GM12878 (cell line): ENCODE results near the gene GUCY2D.

Experiments used
- CTCF ChIP-seq, 3 experiments: IDR thresholded peaks in 2 of 3; conservative IDR thresholded peaks in 1 of 3; 2 replicates each; pipeline ENCODE4 v1.5.1; 2011; ENCODE audit warnings: low read depth in 3 of 3, low read length in 3 of 3, mild to moderate bottlenecking in 3 of 3, control low read depth in 2 of 3, moderate library complexity in 2 of 3, inconsistent platforms in 1 of 3, mixed read lengths in 1 of 3; ENCODE audit not compliant: control insufficient read depth in 2 of 3, insufficient read depth in 1 of 3; ENCODE audit errors: extremely low read depth in 1 of 3
- EZH2 ChIP-seq: IDR thresholded peaks from 2 replicates; pipeline ENCODE4 v1.6.1; 2012; ENCODE audit warnings: low read depth, mild to moderate bottlenecking, control low read depth, inconsistent platforms, low read length, borderline replicate concordance; ENCODE audit not compliant: control insufficient read depth
- PBX3 ChIP-seq: IDR thresholded peaks from 2 replicates; pipeline ENCODE4 v1.6.1; 2011; ENCODE audit warnings: mild to moderate bottlenecking, low read depth, low read length, moderate library complexity; ENCODE audit not compliant: insufficient replicate concordance
- TAF1 ChIP-seq: IDR thresholded peaks from 2 replicates; pipeline ENCODE4 v1.6.1; 2011; ENCODE audit warnings: mild to moderate bottlenecking, low read depth, low read length, borderline replicate concordance

GRCh38 chr17:8029121-8029520 lies 26.7 kb downstream of the GUCY2D start:
- TF ChIP-seq CTCF (IDR thresholded peaks at IDR 0.05 in 2 of 3, conservative IDR thresholded peaks at IDR 0.05 in 1 of 3; ENCODE audit: control insufficient read depth in 2 of 3, extremely low read depth in 1 of 3, insufficient read depth in 1 of 3, low read depth in 3 of 3, low read length in 3 of 3) (no peak), EZH2 (no peak), TAF1 (no peak), PBX3 (no peak)
